ENCODE data around the gene TPCN2.

DNA sequence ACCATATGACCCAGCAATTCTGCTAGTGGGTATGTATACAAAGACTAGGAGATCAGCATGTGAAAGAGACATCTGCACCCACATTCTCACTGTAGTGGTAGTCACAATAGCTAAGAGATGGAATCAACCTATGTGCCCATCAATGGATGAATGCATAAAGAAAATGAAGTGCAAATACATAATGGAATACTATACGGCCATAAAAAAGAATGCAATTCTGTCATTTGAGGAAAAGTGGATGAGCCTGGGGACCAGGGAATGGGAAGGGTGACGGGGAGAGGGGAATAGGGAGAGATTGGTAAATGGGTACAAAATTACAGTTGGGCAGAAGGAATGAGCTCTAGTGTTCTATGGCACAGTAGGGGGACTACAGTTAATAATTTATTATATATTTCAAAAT, 80.3 kb downstream of the TPCN2 start:
- TF ChIP-seq POLR2AphosphoS5 (IDR thresholded peaks at IDR 0.05) (no peak), TAF1 (IDR thresholded peaks at IDR 0.05; ENCODE audit: low read depth) (no peak), CTCF (IDR thresholded peaks at IDR 0.05; ENCODE audit: poor library complexity, severe bottlenecking) (no peak), EP300 (conservative IDR thresholded peaks at IDR 0.05; ENCODE audit: poor library complexity, severe bottlenecking) (no peak)

Measured in neural cell (in vitro differentiated cells).